Lower leg skin (tissue), 4 donors: ENCODE measurements around the gene CPA1. TPM values are rescaled to one million over a fixed set of nuclear protein-coding genes. Genes with fewer than 3 reads are reported as not detected.

Experiments
- DNase-seq, 2 donors: peaks; one replicate each; pipeline ENCODE4 v3.0.0-alpha.2; 2019; ENCODE audit warnings: low spot score in 2 of 2
- H3K4me3 ChIP-seq: fragments of 200-600 bp; sonication (generic); 2 replicates; pipeline ENCODE4 v1.5.1; 2017; ENCODE audit warnings: mild to moderate bottlenecking, low read depth; ENCODE audit not compliant: poor library complexity, severe bottlenecking
- POLR2A ChIP-seq, 2 donors: fragments of 450-650 bp; IDR thresholded peaks; one replicate each; pipeline ENCODE4 v1.6.1; 2016 to 2017; ENCODE audit warnings: antibody characterized with exemption in 2 of 2, mild to moderate bottlenecking in 1 of 2, moderate library complexity in 1 of 2
- WGBS, 2 donors: methylation state at CpG; one replicate each; pipeline ENCODE4 v1.1.5; 2018; 5-methylcytosine and 5-hydroxymethylcytosine counted together
- intact Hi-C: fragments of 100-400 bp; cut with DNase I; formaldehyde crosslinking; loops from one replicate; pipeline ENCODE4 v1.15.0; 2023; ENCODE audit warnings: low total_unique reads
- total RNA-seq, 4 donors: library from RNA; depleted of rRNA; stranded (reverse); fragments of >200 nt; gene quantifications; one replicate each; pipeline ENCODE4 v1.1.0, GENCODE V29; 2016
- TF ChIP-seq, protein P1 (sequence below), 3 donors: fragments of 450-650 bp; IDR thresholded peaks; one replicate each; pipeline ENCODE4 v1.5.1; 2016; ENCODE audit warnings: antibody characterized with exemption in 3 of 3, mild to moderate bottlenecking in 3 of 3, moderate library complexity in 2 of 3

CPA1 gene
- total RNA-seq, 4 donors from 2014 or later, result 1.8 TPM; not detected in 3

DNA sequence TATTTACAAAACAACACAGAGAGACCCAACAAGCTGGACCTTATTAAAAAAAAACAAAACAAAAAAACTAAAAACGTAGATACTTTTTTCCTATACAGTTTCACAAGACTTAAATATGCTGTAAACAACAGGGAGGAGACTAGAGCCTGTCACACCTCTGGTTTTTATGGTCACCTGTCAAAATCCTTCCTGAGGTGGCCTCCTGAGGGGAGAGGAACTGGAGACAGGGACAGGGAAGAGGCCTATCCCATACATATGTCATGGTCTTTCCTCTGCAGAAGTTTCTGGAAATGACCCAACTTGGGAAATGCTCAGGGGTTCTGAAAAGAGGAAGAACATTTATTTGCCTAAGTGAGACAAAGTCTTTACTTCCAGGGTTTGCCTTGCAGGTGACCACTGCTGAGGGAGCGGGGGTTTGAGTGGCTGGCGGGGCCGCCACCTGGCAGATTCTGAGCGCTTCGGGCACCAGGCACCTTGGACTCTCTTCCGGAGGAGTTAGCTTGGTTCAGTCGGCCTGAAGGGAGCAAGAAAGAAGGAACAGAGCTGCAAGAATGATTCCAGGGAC, 18.3 kb downstream of the CPA1 start:
- no peak for DNase-seq
- intact Hi-C loops, result no loop called here
- TF ChIP-seq, protein P1, sequence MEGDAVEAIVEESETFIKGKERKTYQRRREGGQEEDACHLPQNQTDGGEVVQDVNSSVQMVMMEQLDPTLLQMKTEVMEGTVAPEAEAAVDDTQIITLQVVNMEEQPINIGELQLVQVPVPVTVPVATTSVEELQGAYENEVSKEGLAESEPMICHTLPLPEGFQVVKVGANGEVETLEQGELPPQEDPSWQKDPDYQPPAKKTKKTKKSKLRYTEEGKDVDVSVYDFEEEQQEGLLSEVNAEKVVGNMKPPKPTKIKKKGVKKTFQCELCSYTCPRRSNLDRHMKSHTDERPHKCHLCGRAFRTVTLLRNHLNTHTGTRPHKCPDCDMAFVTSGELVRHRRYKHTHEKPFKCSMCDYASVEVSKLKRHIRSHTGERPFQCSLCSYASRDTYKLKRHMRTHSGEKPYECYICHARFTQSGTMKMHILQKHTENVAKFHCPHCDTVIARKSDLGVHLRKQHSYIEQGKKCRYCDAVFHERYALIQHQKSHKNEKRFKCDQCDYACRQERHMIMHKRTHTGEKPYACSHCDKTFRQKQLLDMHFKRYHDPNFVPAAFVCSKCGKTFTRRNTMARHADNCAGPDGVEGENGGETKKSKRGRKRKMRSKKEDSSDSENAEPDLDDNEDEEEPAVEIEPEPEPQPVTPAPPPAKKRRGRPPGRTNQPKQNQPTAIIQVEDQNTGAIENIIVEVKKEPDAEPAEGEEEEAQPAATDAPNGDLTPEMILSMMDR (IDR thresholded peaks at IDR 0.05), result no peak
- no peak for TF ChIP-seq POLR2A (IDR thresholded peaks at IDR 0.05)
- WGBS, 2 donors, result 74 to 79% methylated on average over 8 of the region's 8 CpGs
- no peak overlapping the region for H3K4me3 ChIP-seq

DNA sequence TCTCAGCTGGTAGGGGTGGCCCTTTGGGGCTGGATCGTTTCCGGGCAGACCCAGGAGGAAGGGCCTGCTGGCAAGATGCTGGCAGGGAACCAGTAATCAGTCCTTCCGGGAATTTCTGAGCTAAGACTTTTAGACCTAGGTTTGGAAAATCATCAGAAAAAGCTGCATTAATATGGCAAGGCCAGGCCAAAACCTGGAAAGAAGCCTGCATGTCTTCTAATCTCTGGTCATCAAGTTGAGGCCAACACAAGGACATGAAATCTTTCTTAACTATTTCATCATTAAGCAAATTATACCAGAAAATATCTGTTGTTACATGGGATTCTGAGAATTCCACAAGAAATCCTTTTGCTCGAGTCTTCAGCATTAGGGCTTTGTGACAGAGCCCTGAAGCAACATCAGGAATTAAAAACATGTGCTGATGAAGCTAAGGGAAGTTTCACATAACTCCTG, 19.9 kb downstream of the CPA1 start:
- WGBS, 2 donors, result 52 to 54% methylated on average over 4 of the region's 4 CpGs
- intact Hi-C loops, result no loop called here
- H3K4me3 ChIP-seq, result no peak overlapping the region
- DNase-seq, result no peak
- no peak for TF ChIP-seq POLR2A (IDR thresholded peaks at IDR 0.05)
- TF ChIP-seq, protein P1 (IDR thresholded peaks at IDR 0.05), result no peak

DNA sequence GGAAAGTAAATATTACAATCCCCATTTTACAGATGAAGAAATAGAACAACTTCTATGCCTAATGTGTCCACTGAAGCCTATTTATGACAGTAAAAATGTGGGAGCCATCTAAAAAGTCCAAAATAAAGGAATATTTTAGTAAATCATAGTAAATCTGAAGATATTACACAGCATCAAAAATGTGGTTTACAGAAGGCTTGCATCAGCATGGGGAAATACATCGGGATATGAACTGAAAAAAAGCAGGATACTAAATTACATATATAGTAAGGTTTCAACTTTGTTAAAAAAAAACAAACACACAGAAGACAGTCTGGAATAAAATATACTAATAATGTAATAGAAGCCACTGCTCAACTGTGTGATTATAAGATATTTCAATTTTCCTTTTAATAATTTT, 20.8 kb downstream of the CPA1 start:
- DNase-seq, result no peak
- H3K4me3 ChIP-seq, result no peak overlapping the region
- TF ChIP-seq POLR2A (IDR thresholded peaks at IDR 0.05), result no peak
- TF ChIP-seq, protein P1 (IDR thresholded peaks at IDR 0.05), result no peak
- 69 to 77% methylated on average over 1 of the region's 1 CpG for WGBS, 2 donors
- intact Hi-C loops, result no loop called here

DNA sequence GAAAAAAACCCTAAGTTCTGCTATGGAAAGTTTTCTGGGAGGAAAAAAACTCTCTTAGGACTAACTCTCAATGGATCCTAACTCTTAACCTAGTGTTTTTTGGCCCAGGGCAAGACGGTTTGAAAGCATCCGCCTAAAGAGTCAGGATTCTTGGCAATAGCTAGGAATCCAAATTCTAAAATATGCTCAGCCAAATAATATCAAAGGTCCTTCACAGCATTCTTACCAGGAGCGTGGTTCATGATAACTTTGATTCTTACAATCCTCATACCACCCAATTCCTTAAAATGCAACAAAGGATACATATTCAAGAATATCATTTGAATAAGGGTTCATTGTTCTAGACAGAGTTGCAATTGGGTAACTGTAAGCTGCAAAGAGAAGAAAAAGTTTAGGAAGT, 21.3 kb downstream of the CPA1 start:
- 55 to 63% methylated on average over 3 of the region's 3 CpGs for WGBS, 2 donors
- no peak overlapping the region for H3K4me3 ChIP-seq
- no peak for DNase-seq
- TF ChIP-seq, protein P1 (IDR thresholded peaks at IDR 0.05), result no peak
- TF ChIP-seq POLR2A (IDR thresholded peaks at IDR 0.05), result no peak
- intact Hi-C loops, result no loop called here

DNA sequence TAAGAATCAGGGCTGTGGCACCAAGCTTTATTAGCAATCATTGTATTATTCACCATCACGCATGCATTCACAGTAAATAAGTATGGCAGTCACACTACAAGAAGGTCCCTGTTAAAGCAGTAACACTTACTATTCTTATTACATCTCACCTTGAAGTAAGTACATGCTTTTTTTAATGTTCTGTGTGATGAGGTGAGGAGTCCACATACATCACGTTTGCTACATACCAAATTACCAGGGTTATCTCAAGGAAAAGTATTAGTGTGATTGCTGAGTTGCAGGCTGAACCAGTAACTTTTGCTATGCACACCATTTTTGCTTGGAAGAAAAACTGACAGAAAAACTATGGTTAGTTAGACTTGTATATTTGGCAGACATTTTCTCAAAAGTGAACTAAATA, 24.7 kb downstream of the CPA1 start:
- DNase-seq, result no peak
- WGBS, 2 donors, result 87 to 88% methylated on average over 2 of the region's 2 CpGs
- intact Hi-C loops, result no loop called here
- H3K4me3 ChIP-seq, result no peak overlapping the region
- TF ChIP-seq POLR2A (IDR thresholded peaks at IDR 0.05), result no peak
- TF ChIP-seq, protein P1 (IDR thresholded peaks at IDR 0.05), result no peak
